ENCODE data around the gene EMX1.

- TF ChIP-seq POLR2A (IDR thresholded peaks at IDR 0.05): no peak
- no peak for TF ChIP-seq CTCF (IDR thresholded peaks at IDR 0.05)
Measured at GRCh38 chr2:72947952-72948830, 30.9 kb downstream of the EMX1 start.
